ENCODE results near the gene DOCK1.

DNA sequence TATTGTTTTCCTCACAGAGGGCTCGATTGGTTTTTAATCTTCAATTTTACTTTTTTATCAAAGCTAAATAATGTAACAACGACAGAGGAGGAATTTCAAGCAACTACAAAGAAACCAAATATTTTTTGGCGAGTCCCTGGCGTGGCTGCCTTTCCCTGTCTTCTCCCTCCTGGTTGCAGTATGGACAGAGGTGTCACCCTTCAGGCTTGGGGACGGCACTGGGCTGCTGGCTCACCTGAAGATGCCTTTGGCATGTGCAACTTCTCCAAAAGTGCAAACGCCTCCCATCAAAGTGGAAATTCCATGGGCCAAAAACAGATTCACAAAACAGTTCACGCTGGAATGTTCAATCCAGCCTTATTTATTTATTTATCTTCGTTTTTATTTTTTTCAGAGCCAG is 51.9 kb downstream of the DOCK1 start:
- TF ChIP-seq, protein P1, sequence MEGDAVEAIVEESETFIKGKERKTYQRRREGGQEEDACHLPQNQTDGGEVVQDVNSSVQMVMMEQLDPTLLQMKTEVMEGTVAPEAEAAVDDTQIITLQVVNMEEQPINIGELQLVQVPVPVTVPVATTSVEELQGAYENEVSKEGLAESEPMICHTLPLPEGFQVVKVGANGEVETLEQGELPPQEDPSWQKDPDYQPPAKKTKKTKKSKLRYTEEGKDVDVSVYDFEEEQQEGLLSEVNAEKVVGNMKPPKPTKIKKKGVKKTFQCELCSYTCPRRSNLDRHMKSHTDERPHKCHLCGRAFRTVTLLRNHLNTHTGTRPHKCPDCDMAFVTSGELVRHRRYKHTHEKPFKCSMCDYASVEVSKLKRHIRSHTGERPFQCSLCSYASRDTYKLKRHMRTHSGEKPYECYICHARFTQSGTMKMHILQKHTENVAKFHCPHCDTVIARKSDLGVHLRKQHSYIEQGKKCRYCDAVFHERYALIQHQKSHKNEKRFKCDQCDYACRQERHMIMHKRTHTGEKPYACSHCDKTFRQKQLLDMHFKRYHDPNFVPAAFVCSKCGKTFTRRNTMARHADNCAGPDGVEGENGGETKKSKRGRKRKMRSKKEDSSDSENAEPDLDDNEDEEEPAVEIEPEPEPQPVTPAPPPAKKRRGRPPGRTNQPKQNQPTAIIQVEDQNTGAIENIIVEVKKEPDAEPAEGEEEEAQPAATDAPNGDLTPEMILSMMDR (IDR thresholded peaks at IDR 0.05 in 4 of 5, conservative IDR thresholded peaks at IDR 0.05 in 1 of 5), result no peak
- TF ChIP-seq POLR2A (IDR thresholded peaks at IDR 0.05), result no peak

Data from gastrocnemius medialis (tissue), 4 donors.